ENCODE results near the gene SOX5. TPM values are rescaled to one million over a fixed set of nuclear protein-coding genes. Genes with fewer than 3 reads are reported as not detected.

SOX5 gene
- total RNA-seq, 1 donor from 2014 or later: 0.17 TPM

GRCh38 chr12:23626791-23627190 lies 322.7 kb downstream of the SOX5 start:
- no peak for TF ChIP-seq CTCF (conservative IDR thresholded peaks at IDR 0.05; ENCODE audit: low read depth, low read length)
- H3K4me3 ChIP-seq (ENCODE audit: low read depth, low read length): no peak overlapping the region
- DNase-seq (ENCODE audit: low read depth): no peak

GRCh38 chr12:23621900-23622299 lies 327.6 kb downstream of the SOX5 start:
- no peak for DNase-seq (ENCODE audit: low read depth)
- H3K4me3 ChIP-seq (ENCODE audit: low read depth, low read length): no peak overlapping the region
- TF ChIP-seq CTCF (conservative IDR thresholded peaks at IDR 0.05; ENCODE audit: low read depth, low read length): no peak

GRCh38 chr12:23618718-23619117 lies 330.8 kb downstream of the SOX5 start:
- H3K4me3 ChIP-seq (ENCODE audit: low read depth, low read length): no peak overlapping the region
- no peak for DNase-seq (ENCODE audit: low read depth)
- TF ChIP-seq CTCF (conservative IDR thresholded peaks at IDR 0.05; ENCODE audit: low read depth, low read length): no peak

GRCh38 chr12:23617749-23618148 lies 331.7 kb downstream of the SOX5 start:
- no peak for TF ChIP-seq CTCF (conservative IDR thresholded peaks at IDR 0.05; ENCODE audit: low read depth, low read length)

GRCh38 chr12:23614280-23614679 lies 335.2 kb downstream of the SOX5 start:
- no peak for DNase-seq (ENCODE audit: low read depth)
- no peak for TF ChIP-seq CTCF (conservative IDR thresholded peaks at IDR 0.05; ENCODE audit: low read depth, low read length)
- H3K4me3 ChIP-seq (ENCODE audit: low read depth, low read length): no peak overlapping the region

More at GRCh38 chr12:23617749-23618148, 331.7 kb downstream of the SOX5 start:
- no peak overlapping the region for H3K4me3 ChIP-seq (ENCODE audit: low read depth, low read length)
- DNase-seq (ENCODE audit: low read depth): no peak

- no peak for DNase-seq (ENCODE audit: low read depth)
- H3K4me3 ChIP-seq (ENCODE audit: low read depth, low read length): no peak overlapping the region
- no peak for TF ChIP-seq CTCF (conservative IDR thresholded peaks at IDR 0.05; ENCODE audit: low read depth, low read length)
Measured at GRCh38 chr12:23611320-23611719, 338.1 kb downstream of the SOX5 start.

GRCh38 chr12:23600919-23601318 lies 348.6 kb downstream of the SOX5 start:
- no peak for DNase-seq (ENCODE audit: low read depth)
- no peak for TF ChIP-seq CTCF (conservative IDR thresholded peaks at IDR 0.05; ENCODE audit: low read depth, low read length)
- H3K4me3 ChIP-seq (ENCODE audit: low read depth, low read length): no peak overlapping the region
